ENCODE data around the gene AHCYL2. TPM values are rescaled to one million over a fixed set of nuclear protein-coding genes. Genes with fewer than 3 reads are reported as not detected.
A peak's percentile ranks its signal among the peaks of the same experiment; 100 is the strongest.

AHCYL2 gene
- total RNA-seq (10 to 100 TPM; 13.1 to 17.6 (median 15.9) TPM), total RNA-seq (5.7 to 31.8 (median 17.3) reads per million in 29 experiments)
- total RNA-seq (2013): 12.8 TPM

- H3K9me3 Mint-ChIP-seq: no peaks in the 10 kb centered on the region
- H3K27ac ChIP-seq (ENCODE audit: low read length): peak within 1 kb of the TSS; percentile 83
- H3K27me3 ChIP-seq (replicated peaks in 1 of 2; ENCODE audit: control insufficient read depth in 2 of 2, extremely low read depth in 1 of 2, insufficient read depth in 2 of 2, low read length in 1 of 2): no peaks in the 10 kb centered on the region
- ATAC-seq (replicated peaks in 1 of 4) (peak; percentile 91 to 93 (median 92)), DNase-seq (peak; percentile 93 to 99 (median 97))
- H3K4me1 ChIP-seq (ENCODE audit: control insufficient read depth in 1 of 2, extremely low read depth in 1 of 2, insufficient read depth in 2 of 2, low read length in 2 of 2): peaks cover 15 to 25% of the 10 kb centered on the region in 2 experiments
- H3K4me3 ChIP-seq (ENCODE audit: control insufficient read depth in 1 of 2, extremely low read depth in 1 of 2, low read length in 1 of 2): peak within 1 kb of the TSS; percentile 71 to 84
- H3K36me3 Mint-ChIP-seq: no peaks in the 10 kb centered on the region
- peaks cover 44 to 53% (median 46%) of the 10 kb centered on the region in 3 donors for H3K4me1 Mint-ChIP-seq
- H3K36me3 ChIP-seq (ENCODE audit: control insufficient read depth in 2 of 2, extremely low read depth in 1 of 2, insufficient read depth in 1 of 2, low read length in 1 of 2): no peaks in the 10 kb centered on the region
- WGBS (ENCODE audit: insufficient coverage): under 1% methylated on average over 53 of the region's 63 CpGs
- peak within 1 kb of the TSS; percentile 80 to 94 (median 92) for H3K4me3 Mint-ChIP-seq
- H3K27ac Mint-ChIP-seq: peak within 1 kb of the TSS; percentile 95 to 99
- no peaks in the 10 kb centered on the region for H3K27me3 Mint-ChIP-seq
- POLR2A ChIA-PET: interaction anchor here in 1 of 2 donors (0.6 kb wide), 2 partner anchors 47 to 750 kb away, joined by 3 to 4 read pairs; no protein-coding TSS in a partner anchor
- CTCF ChIA-PET: interaction anchor here (0.6 to 1.7 kb wide), 9 partner anchors 40 to 986 kb away, joined by 3 to 17 read pairs (median 4); no protein-coding TSS in a partner anchor
- H3K9me3 ChIP-seq: no peaks in the 10 kb centered on the region
Measured at GRCh38 chr7:129224251-129225205, at the start of gene AHCYL2. Gene AHCYL2 (plus strand): TSS chr7:129225030.

GRCh38 chr7:129176916-129177710 lies 47.7 kb upstream of the AHCYL2 start:
- no peak for DNase-seq
- Histone ChIP-seq H3K36me3 (ENCODE audit: control insufficient read depth in 2 of 2, extremely low read depth in 1 of 2, insufficient read depth in 1 of 2, low read length in 1 of 2) (no peaks in the 10 kb centered on the region), H3K9me3 (no peaks in the 10 kb centered on the region), H3K27ac (ENCODE audit: low read length) (no peak overlapping the region), H3K4me3 (ENCODE audit: control insufficient read depth in 1 of 2, extremely low read depth in 1 of 2, low read length in 1 of 2) (no peak overlapping the region), H3K27me3 (replicated peaks in 1 of 2; ENCODE audit: control insufficient read depth in 2 of 2, extremely low read depth in 1 of 2, insufficient read depth in 2 of 2, low read length in 1 of 2) (peaks cover 0 to 13% of the 10 kb centered on the region in 2 experiments), H3K4me1 (ENCODE audit: control insufficient read depth in 1 of 2, extremely low read depth in 1 of 2, insufficient read depth in 2 of 2, low read length in 2 of 2) (no peaks in the 10 kb centered on the region)
- no peak overlapping the region for H3K4me3 Mint-ChIP-seq
- ATAC-seq (replicated peaks in 1 of 4): no peak
- WGBS (ENCODE audit: insufficient coverage): 82% methylated on average over 2 of the region's 11 CpGs
- H3K36me3 Mint-ChIP-seq: no peaks in the 10 kb centered on the region
- H3K4me1 Mint-ChIP-seq: no peaks in the 10 kb centered on the region
- ChIA-PET POLR2A (no interaction called here), CTCF (no interaction called here)
- no peak overlapping the region for H3K27ac Mint-ChIP-seq
- peaks cover 8 to 12% of the 10 kb centered on the region in 2 donors for H3K27me3 Mint-ChIP-seq
- H3K9me3 Mint-ChIP-seq: no peaks in the 10 kb centered on the region

GRCh38 chr7:129184981-129185670 lies 39.7 kb upstream of the AHCYL2 start:
- CTCF ChIA-PET: no interaction called here
- no peaks in the 10 kb centered on the region for H3K36me3 Mint-ChIP-seq
- POLR2A ChIA-PET: no interaction called here
- DNase-seq (no peak), ATAC-seq (replicated peaks in 1 of 4) (no peak)
- 89% methylated on average over 6 of the region's 6 CpGs for WGBS (ENCODE audit: insufficient coverage)
- peaks cover 0 to 13% of the 10 kb centered on the region in 2 experiments for H3K4me1 ChIP-seq (ENCODE audit: control insufficient read depth in 1 of 2, extremely low read depth in 1 of 2, insufficient read depth in 2 of 2, low read length in 2 of 2)
- H3K27me3 ChIP-seq (replicated peaks in 1 of 2; ENCODE audit: control insufficient read depth in 2 of 2, extremely low read depth in 1 of 2, insufficient read depth in 2 of 2, low read length in 1 of 2): peaks cover 0 to 38% of the 10 kb centered on the region in 2 experiments
- no peaks in the 10 kb centered on the region for H3K9me3 Mint-ChIP-seq
- no peak overlapping the region for H3K27ac ChIP-seq (ENCODE audit: low read length)
- H3K9me3 ChIP-seq: no peaks in the 10 kb centered on the region
- no peak overlapping the region for H3K27ac Mint-ChIP-seq
- peaks cover 4 to 14% (median 14%) of the 10 kb centered on the region in 3 donors for H3K4me1 Mint-ChIP-seq
- H3K27me3 Mint-ChIP-seq: peaks cover 31 to 36% of the 10 kb centered on the region in 2 donors
- H3K4me3 ChIP-seq (ENCODE audit: control insufficient read depth in 1 of 2, extremely low read depth in 1 of 2, low read length in 1 of 2): no peak overlapping the region
- no peak overlapping the region for H3K4me3 Mint-ChIP-seq
- no peaks in the 10 kb centered on the region for H3K36me3 ChIP-seq (ENCODE audit: control insufficient read depth in 2 of 2, extremely low read depth in 1 of 2, insufficient read depth in 1 of 2, low read length in 1 of 2)

- CTCF ChIA-PET: interaction anchor here in 1 of 2 donors (0.5 kb wide), 1 partner anchor 329 kb away, joined by 4 read pairs; no protein-coding TSS in a partner anchor
- H3K27ac Mint-ChIP-seq: no peak overlapping the region
Measured at GRCh38 chr7:129186749-129187260, 38.0 kb upstream of the AHCYL2 start.

GRCh38 chr7:129187681-129188371 lies 37.0 kb upstream of the AHCYL2 start:
- ChIA-PET POLR2A (no interaction called here), CTCF (no interaction called here)
- H3K36me3 ChIP-seq (ENCODE audit: control insufficient read depth in 2 of 2, extremely low read depth in 1 of 2, insufficient read depth in 1 of 2, low read length in 1 of 2): no peaks in the 10 kb centered on the region
- Mint-ChIP-seq H3K27ac (no peak overlapping the region), H3K27me3 (peaks cover 50 to 53% of the 10 kb centered on the region in 2 donors), H3K36me3 (no peaks in the 10 kb centered on the region), H3K4me1 (peaks cover 4 to 14% (median 14%) of the 10 kb centered on the region in 3 donors), H3K4me3 (peak overlapping the region; percentile 58 to 69 (median 66)), H3K9me3 (no peaks in the 10 kb centered on the region)
- H3K4me3 ChIP-seq (ENCODE audit: control insufficient read depth in 1 of 2, extremely low read depth in 1 of 2, low read length in 1 of 2): peak overlapping the region; percentile 36 to 73
- H3K27ac ChIP-seq (ENCODE audit: low read length): no peak overlapping the region
- DNase-seq (no peak), ATAC-seq (replicated peaks in 1 of 4) (no peak)
- WGBS (ENCODE audit: insufficient coverage): 50% methylated on average over 13 of the region's 14 CpGs
- peaks cover 3 to 35% of the 10 kb centered on the region in 2 experiments for H3K27me3 ChIP-seq (replicated peaks in 1 of 2; ENCODE audit: control insufficient read depth in 2 of 2, extremely low read depth in 1 of 2, insufficient read depth in 2 of 2, low read length in 1 of 2)
- H3K9me3 ChIP-seq: no peaks in the 10 kb centered on the region
- H3K4me1 ChIP-seq (ENCODE audit: control insufficient read depth in 1 of 2, extremely low read depth in 1 of 2, insufficient read depth in 2 of 2, low read length in 2 of 2): peaks cover 0 to 13% of the 10 kb centered on the region in 2 experiments

More at GRCh38 chr7:129186749-129187260, 38.0 kb upstream of the AHCYL2 start:
- Histone ChIP-seq H3K9me3 (no peaks in the 10 kb centered on the region), H3K27me3 (replicated peaks in 1 of 2; ENCODE audit: control insufficient read depth in 2 of 2, extremely low read depth in 1 of 2, insufficient read depth in 2 of 2, low read length in 1 of 2) (peaks cover 3 to 37% of the 10 kb centered on the region in 2 experiments), H3K4me3 (ENCODE audit: control insufficient read depth in 1 of 2, extremely low read depth in 1 of 2, low read length in 1 of 2) (no peak overlapping the region), H3K36me3 (ENCODE audit: control insufficient read depth in 2 of 2, extremely low read depth in 1 of 2, insufficient read depth in 1 of 2, low read length in 1 of 2) (no peaks in the 10 kb centered on the region), H3K27ac (ENCODE audit: low read length) (no peak overlapping the region), H3K4me1 (ENCODE audit: control insufficient read depth in 1 of 2, extremely low read depth in 1 of 2, insufficient read depth in 2 of 2, low read length in 2 of 2) (peaks cover 0 to 13% of the 10 kb centered on the region in 2 experiments)
- H3K36me3 Mint-ChIP-seq: no peaks in the 10 kb centered on the region
- H3K4me3 Mint-ChIP-seq: no peak overlapping the region
- ATAC-seq (replicated peaks in 1 of 4): no peak
- no peak for DNase-seq
- WGBS (ENCODE audit: insufficient coverage): no CpG with 5 or more reads among the region's 6 CpGs
- POLR2A ChIA-PET: no interaction called here
- no peaks in the 10 kb centered on the region for H3K9me3 Mint-ChIP-seq
- H3K27me3 Mint-ChIP-seq: peaks cover 40 to 43% of the 10 kb centered on the region in 2 donors
- H3K4me1 Mint-ChIP-seq: peaks cover 4 to 14% (median 14%) of the 10 kb centered on the region in 3 donors

All from T-cell (primary cell).